Kidney capillary endothelial cell (primary cell): ENCODE data around the gene VPS13D.
"Not testable (repeated sequence)": the region's sequence is repeated elsewhere in the genome, so short reads cannot be mapped to it uniquely, and the experiment has no call there.

Experiments
- DNase-seq: peaks from one replicate; pipeline ENCODE4 v3.0.0-alpha.2; 2018; ENCODE audit warnings: low spot score

Gene VPS13D

DNA sequence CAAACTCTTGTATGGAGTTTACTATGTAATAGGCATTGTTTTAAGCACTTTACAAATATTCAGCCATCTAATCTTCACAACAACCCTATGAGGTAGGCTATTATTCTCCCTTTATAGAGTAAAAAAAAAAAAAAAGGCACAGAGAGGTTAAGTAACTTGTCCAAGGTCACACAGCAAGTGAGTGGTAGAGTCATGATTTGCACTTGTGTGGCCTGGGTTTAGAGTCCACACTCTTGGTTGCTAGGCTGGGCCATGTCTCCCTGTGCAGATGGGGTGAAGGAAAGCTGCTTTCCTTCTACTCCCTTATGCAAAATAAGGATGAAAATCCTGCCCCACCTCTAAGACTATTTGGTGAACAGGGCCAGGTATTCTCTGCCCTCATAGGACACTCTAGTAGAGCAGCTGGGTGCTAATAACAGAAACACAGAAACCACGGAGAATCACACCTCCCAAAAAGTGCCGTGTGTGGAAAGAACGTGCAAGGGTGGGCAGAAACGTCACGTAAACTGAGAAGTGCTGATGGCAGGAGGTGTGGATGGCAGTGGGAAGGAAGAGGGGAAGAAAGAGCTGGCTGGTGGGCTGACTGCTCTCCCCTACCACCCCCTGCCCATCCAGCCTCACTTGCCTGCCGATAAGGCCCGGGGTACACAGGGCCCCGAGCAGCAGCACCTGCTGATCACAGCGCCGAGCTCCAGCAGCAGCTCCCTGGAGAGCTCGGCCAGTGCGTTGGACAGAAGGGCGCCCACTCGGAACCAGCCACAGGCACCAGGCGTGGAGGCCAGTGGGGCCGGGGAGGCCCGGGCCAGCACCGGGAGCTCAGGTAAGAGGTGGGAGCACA, 28.3 kb upstream of the VPS13D start:
- DNase-seq = no peak

DNA sequence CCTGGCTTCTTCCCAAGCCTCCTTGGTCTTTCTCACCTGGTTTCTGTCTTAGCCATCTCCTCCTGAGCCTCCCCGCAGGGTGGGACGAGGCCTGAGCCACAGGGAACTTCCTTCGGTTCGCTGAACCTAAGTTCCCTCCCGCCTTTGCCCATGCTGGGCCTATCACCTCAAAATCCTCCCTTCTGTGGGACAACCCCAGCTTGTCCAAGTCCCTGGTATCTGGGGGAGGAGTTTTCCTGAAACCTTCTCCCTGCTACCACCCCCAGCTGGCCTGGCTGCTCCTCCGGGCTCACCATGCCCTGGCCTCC, 27.7 kb upstream of the VPS13D start:
- no peak for DNase-seq

DNA sequence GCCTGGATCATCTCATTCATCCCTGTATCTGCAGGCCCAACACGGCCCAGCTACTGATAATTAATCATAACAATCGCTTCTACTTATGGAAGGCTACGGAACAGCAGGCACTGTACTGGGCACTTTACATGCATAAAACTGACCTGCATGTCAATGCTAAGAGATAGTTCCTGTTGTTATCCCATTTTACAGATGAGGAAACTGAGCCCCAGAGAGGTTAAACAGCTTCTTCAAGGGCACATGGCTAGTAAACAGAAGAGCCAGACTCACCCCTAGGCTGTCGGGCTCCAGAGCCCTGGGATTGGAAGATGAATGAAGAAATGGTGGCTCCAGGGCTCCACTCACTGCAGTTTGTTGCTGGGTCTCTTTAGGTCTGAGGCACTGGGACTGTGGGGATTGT, 27.3 kb upstream of the VPS13D start:
- DNase-seq = no peak

DNA sequence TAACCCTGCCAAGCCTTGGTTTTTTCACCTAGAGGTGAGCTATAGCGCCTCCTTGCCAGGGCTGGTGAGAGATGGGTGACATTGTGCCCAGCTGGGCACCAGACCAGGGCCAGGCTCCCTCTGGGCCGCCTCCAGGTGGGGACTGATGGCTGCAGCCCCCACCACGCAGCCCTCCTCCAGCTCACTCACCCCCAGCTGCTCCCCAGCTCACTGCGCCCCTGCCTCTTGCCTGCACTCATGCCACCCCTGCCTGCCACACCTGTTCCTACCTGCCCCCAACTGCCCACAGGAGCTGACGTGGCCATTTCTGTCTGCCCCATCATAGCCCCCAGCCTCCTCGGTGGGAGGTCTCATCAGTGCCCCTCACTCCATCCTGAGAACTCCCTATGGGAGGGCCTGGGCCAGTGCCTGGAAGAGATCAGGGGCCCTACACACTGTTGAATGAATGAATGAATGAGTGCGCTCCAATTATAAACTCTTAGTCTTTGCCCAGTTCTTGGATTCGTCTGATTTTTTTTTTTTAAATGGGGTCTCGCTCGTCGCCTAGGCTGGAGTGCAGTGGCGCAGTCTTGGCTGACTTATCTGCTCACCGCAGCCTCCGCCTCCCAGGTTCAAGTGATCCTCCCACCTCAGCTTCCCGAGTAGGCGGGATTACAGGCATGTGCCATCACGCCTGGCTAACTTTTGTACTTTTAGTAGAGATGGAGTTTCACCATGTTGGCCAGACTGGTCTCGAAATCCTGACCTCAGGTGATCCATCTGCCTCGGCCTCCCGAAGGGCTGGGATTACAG, 26.4 kb upstream of the VPS13D start:
- no peak for DNase-seq

DNA sequence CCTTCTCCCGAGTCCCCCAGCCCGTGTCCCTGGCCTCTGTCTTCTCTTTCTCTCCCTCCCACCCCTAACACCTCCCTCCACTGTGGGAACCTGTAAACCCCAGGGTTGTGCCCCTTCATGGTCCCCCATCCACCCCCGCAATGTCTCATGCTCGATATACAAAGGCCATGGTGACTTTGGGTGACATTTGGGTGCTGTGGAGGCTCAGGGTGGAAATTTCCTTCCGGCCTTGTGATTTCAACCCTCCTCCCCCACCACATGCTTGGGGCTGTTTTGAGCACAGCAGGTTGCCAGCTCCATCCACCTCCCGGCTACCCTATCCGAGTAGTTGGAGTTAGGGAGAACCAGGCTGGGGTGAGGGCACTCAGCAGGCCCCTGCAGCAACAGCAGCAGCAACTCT, 25.7 kb upstream of the VPS13D start:
- DNase-seq = no peak

DNA sequence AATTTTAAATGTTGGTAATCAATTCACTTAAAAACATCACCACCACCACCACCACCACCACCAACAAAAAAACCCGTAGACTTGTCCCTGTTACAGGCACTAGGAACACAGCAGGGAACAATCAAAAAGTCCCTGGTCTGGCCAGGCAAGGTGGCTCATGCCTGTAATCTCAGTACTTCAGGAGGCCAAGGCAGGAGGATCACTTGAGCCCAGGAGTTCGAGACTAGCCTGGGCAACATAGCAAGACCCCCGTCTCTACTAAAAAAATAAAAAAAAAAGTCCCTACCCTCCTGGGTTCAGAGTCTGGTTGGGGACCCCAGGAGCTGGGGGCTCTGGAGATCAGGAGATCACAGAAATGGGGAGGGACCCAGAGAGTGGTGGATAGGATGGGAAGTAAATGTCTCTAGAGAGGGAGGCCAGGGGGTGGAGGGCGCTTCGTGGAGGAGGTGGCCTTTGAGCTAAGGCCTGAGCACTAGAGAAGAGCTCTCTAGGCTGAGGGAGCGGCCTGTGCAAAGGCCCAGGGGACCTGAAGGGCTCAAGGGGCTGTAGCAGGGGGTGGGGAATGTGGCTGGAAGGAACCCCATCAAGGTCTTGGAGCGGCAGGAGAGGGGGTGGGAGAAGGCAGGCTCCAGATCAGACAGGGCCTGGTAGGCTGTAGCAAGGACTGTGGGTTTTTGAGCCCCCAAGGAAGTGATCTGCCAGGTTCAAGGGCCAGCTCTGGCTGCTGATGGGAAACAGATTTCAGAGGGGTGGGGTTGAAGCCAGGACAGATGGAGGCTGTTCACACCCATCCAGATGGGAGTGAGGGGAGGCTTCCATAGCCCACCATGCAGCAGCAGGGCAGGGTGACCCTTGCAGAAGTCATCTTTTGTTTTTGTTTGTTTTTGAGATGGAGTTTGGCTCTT, 24.8 kb upstream of the VPS13D start:
- DNase-seq = no peak

DNA sequence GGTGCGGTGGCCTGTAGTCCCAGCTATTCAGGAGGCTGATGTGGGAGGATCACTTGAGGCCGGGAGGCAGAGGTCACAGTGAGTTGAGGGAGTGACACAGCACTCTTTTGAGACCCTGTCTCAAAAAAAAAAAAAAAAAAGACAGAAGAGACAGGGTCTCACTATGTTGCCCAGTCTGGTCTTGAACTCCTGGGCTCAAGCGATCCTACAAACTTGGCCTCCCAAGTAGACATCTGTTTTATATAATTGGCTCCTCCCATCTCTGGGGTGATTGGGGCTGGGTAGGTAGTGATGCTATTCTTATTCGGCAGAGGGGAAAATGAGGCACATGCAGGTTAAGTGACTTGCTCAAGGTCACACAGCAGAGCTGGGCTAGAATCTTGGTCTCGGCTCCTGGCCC, 23.6 kb upstream of the VPS13D start:
- DNase-seq = no peak

DNA sequence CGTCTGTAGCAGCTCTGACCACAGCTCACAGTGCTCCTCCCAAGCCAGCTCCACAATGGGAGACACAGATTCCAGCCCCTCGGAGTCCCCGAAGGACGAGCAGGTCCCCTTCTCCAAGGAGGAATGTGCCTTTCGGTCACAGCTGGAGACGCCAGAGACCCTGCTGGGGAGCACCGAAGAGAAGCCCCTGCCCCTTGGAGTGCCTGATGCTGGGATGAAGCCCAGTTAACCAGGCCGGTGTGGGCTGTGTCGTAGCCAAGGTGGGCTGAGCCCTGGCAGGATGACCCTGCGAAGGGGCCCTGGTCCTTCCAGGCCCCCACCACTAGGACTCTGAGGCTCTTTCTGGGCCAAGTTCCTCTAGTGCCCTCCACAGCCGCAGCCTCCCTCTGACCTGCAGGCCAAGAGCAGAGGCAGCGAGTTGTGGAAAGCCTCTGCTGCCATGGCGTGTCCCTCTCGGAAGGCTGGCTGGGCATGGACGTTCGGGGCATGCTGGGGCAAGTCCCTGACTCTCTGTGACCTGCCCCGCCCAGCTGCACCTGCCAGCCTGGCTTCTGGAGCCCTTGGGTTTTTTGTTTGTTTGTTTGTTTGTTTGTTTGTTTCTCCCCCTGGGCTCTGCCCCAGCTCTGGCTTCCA, 22.9 kb upstream of the VPS13D start:
- no peak for DNase-seq

DNA sequence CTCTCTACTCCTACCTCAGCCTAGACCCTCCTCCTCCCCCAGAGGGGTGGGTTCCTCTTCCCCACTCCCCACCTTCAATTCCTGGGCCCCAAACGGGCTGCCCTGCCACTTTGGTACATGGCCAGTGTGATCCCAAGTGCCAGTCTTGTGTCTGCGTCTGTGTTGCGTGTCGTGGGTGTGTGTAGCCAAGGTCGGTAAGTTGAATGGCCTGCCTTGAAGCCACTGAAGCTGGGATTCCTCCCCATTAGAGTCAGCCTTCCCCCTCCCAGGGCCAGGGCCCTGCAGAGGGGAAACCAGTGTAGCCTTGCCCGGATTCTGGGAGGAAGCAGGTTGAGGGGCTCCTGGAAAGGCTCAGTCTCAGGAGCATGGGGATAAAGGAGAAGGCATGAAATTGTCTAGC, 21.6 kb upstream of the VPS13D start:
- no peak for DNase-seq

DNA sequence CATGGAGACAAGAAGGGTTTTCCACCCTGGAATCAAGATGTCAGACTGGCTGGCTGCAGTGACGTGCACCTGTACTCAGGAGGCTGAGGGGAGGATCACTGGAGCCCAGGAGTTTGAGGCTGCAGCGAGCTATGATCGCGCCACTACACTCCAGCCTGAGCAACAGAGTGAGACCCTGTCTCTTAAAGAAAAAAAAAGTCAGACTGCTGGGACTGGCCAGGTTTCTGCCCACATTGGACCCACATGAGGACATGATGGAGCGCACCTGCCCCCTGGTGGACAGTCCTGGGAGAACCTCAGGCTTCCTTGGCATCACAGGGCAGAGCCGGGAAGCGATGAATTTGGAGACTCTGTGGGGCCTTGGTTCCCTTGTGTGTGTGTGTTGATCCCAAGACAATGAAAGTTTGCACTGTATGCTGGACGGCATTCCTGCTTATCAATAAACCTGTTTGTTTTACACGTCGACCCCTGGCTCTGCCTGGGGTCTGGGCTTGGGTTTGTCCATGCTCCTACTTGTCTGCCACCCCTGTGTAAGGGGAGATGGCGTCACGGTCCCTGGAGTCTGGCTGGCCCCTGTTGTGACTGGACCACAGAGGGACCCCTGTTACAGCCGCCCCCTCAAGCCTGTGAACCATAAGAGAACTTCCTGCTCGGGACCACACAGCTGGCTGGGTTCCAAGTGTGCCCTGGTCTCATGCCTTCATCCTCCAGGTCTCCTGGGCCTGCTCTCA, 20.9 kb upstream of the VPS13D start:
- DNase-seq = peak; percentile 68

DNA sequence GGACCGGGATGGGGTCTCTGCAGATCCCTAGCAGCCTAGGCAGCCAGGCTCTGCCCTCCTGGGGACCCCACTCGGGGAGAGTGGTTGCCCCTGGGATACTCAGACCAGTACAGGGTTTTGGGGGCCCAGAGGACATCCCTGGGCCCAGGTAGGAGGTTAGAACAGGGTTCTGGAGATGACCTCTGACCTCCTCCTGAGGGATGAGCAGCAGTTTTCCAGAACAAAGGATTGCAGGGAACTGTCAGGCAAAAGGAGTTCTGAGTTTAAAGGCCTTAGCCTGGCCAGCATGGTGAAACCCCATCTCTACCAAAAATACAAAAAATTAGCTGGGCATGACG, 20.4 kb upstream of the VPS13D start:
- DNase-seq = no peak

DNA sequence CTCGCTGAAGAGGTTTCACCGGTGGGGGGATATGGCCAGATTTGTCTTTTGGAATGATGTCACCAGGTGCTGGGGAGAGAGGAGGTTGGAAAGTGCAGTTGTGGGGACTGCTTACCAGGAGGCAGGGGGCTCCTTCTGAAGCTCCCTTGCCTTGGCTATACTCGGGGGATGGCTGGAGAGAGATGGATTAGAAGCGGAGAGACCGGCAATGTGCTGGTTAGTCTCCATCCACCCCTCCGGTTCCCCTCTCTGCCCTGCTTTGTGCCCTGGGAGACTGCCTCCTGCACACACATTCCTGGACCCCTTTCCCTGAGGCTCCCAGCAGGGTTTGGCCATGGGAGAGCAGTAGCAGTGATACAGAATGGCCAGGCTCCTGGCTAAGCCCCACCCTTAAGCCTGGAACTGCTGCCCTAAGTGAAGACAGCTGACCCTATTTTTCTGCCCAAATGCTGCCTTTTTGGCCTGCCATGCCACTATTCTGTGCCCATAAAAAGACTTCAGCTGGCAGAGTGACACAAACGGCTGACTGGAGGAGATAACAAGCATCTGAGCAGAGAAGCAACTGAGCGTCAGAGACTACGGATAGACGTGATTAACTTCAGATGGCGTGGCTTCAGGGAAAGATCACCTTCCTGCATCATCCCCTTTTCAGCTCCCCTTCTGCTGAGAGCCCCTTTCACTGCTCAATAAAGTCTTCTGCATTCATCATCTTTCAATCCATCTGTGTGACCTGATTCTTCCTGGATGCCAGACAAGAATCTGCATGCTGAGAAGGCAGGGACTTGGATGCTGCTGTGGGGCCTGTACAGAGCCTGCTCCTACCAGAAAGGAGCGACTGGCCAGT, 14.5 kb upstream of the VPS13D start:
- DNase-seq = no peak

DNA sequence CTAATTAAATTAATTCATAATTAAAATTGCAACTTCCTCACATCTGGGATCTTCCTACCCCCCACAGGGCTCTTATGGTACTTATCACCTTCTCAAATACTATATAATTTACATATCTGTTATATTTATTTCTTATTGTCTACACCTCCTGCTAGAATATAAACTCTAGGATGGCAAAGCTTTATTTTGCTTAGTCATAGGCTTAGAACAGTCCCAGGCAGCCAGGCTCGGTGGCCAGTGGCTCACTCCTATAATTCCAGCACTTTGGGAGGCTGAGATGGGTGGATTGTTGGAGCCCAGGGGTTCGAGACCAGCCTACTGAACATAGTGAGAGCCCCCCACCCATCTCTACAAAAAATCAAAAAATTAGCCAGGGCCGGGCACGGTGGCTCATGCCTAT, 10.0 kb upstream of the VPS13D start:
- no peak for DNase-seq

DNA sequence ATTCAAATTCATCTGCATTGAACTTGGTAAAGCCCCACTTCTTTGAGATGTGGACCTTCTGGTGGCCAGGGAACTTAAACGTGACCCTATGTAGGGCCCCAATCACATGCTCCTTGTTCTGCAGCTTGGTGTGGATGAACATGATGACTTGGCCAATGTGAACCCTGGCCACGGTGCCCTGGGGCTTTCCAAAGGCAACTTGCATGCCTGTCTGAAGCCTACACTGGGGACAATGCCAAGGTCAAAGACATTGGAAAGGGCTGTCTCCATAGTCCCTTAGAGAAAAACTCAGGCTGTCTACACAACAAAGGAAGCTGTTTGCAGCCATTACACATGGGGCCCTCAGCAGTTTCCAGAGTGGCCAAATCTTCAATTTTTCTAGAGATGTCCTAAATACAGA, 8.9 kb upstream of the VPS13D start:
- DNase-seq = no peak

DNA sequence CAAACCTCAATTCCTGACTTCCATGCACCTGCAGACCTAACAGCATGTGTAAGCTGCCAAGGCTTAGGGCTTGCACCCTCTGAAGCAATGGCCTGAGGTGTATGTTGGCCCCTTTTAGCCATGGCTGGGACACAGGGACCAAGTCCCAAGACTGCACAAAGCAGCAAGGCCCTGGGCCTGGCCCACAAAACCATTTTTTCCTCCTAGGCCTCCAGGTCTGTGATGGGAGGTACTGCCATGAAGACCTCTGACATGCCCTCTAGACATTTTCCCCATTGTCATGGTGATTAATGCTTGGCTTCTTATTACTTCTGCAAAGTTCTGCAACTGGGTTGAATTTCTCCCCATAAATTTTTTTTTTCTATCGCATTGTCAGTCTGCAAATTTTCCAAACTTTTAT, 7.1 kb upstream of the VPS13D start:
- DNase-seq = not testable (repeated sequence)

DNA sequence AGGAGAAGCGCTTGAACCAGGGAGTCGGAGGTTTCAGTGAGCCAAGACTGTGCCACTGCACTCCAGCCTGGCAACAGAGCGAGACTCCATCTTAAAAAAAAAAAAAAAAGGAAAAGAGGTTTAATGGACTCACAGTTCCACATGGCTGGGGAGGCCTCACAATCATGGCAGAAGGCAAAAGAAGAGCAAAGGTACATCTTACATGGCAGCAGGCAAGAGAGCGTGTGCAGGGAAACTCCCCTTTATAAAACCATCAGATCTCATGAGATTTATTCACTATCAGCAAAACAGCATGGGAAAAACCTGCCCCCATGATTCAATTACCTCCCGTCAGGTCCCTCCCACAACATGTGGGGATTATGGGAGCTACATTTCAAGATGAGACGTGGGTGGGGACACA, 5.7 kb upstream of the VPS13D start:
- not testable (repeated sequence) for DNase-seq

DNA sequence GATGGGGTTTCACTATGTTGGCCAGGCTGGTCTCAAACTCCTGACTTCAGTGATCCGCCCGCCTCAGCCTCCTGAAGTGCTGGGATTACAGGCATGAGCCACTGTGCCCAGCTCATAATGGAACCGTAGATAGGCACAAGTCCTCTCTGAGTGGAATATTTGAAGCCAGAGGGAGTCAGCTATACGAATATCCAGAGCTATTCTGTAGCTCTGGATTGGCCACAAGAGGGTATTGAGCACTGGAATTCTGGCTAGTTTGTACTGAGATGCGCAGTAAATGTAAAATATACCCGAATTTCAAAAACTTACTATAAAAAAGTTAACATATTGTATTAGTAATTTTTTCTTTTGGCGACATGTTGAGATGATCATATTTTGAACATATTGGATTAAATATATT, 851 bp upstream of the VPS13D start:
- DNase-seq = no peak

DNA sequence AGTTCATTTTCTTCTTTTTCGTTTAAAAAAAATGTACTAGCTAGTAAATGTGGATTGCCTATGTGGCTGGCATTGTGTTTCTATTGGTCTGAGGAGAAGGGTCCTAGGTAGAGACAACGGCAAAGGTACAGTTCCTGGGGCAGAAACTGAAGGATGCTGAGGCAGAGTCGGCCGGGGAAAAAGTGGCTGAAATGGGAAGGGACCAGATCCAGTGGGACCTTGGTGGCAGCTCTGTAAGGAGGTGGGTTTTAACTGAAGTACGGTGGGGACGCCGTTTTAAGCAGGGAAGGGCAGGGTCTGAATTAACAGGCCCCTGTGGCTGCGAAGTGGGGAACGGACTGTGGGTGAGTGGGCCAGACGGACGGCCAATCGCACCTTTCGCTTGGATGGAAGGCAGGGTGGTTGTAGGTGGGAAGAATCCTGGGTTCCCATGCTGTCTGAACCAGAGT, 420 bp upstream of the VPS13D start:
- no peak for DNase-seq

DNA sequence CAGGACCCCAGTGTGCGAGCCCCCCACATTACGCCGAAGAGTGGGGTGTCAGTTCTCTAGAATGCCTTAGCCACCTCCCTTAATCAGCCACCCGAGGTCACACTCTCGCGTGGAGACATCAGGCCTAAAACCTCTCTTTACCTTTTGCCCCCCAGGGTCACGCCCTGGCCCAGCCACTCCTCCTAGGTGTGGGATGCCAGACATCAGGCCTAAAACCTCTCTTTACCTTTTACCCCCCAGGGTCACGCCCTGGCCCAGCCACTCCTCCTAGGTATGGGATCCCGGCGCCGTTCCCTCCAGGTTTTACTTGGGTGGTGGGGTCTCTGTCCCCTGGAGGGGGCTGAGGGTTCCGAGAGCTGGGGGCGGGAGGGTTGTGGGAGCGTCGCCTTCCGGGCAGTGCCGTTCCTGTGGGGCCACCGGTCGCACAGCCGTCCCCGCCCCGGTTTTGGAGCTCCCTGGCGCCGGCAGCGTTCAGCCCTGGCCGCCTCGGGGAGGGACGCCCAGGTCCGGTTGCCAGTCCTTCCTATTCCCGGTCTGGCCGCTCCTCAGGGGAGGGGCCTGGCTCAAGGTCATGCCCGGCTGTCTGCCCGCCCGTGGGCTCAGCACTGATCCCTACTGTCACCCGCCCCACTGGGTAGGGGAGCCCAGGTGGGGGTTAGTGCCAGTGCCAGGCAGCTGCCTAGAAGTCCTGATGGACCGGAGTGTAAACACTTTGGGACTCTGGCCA, 882 bp downstream of the VPS13D start:
- DNase-seq = no peak

DNA sequence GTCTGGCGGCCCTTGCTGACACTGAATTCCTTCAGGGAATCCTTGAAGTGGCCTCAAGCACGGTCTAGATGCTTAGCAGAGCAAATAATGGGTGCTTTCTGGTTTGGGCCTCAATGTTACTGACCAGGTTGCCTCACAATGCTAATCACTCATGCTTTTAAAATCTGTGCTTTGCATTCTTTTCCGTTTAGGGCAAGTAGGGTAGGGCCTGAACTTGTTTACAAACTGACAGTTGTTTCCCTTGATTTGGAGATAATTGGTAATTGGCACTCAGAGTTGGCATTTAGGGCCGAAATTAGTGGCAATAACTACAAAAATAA, 1.4 kb downstream of the VPS13D start:
- DNase-seq = no peak
